ENCODE measurements around the gene AEBP2. TPM values are rescaled to one million over a fixed set of nuclear protein-coding genes. Genes with fewer than 3 reads are reported as not detected.

Gene AEBP2
- total and polyA plus RNA-seq, 9 of the 15 experiments (the other 6 are each of a cell fraction or from before 2014, with no cell fraction given): 5.7 to 43.7 (median 10.3) TPM

- TF ChIP-seq ZNF518B (CRISPR knock-in tag; IDR thresholded peaks at IDR 0.05): no peak
- TF ChIP-seq RBM22 (IDR thresholded peaks at IDR 0.05; ENCODE audit: low read depth, low read length, poor library complexity, severe bottlenecking): no peak
- no peak for TF ChIP-seq RFX1 (IDR thresholded peaks at IDR 0.05)
Measured at GRCh38 chr12:19510461-19510860, 71.2 kb downstream of the AEBP2 start (continued).

DNA sequence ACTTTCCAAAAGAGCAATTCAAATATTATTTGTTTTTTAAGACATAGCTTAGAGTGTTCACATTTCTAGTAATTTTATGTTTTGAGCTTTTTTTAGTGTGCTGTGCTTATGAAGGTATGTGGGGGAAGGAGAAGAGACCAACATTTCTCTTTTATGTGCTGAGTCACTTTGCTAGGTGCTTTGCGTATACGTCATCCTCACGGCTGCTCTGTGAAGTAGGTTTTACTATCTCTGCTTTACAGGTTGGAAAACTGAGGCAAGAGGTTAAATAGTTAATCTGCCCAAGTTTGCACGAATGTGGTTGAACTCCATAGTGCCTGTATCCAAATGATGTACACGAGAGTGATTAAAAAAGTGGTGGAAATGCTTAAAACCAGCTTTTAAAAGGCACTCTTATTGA lies 75.9 kb downstream of the AEBP2 start:
- Histone ChIP-seq H3K9me1 (ENCODE audit: control insufficient read depth, insufficient read depth, low read length) (no peaks in the 10 kb centered on the region), H3K27ac (ENCODE audit: extremely low read depth, low read depth, low read length) (peak overlapping the region; percentile 67), H3K4me1 (replicated peaks in 1 of 2; ENCODE audit: control insufficient read depth in 2 of 2, insufficient read depth in 2 of 2, low read length in 2 of 2) (peaks cover 0 to 14% of the 10 kb centered on the region in 2 experiments; a peak in 2 of 5 replicates), H3K9ac (ENCODE audit: insufficient read depth in 1 of 2, low read depth in 2 of 2, low read length in 2 of 2) (peak overlapping the region in 1 of 2 experiments; percentile 43; a peak in 1 of 4 replicates), H3K27me3 (ENCODE audit: control insufficient read depth in 2 of 2, insufficient read depth in 2 of 2, low read length in 2 of 2) (no peaks in the 10 kb centered on the region), H3K36me3 (ENCODE audit: control insufficient read depth, insufficient read depth, low read length) (peaks cover 33% of the 10 kb centered on the region; the same call in 2 of the 3 replicates), H3K4me3 (no peak overlapping the region), H3K4me2 (ENCODE audit: insufficient read depth, low read length) (peak overlapping the region; percentile 37), H4K20me1 (replicated peaks; ENCODE audit: control insufficient read depth, insufficient read depth, low read length) (no peaks in the 10 kb centered on the region), H3K79me2 (ENCODE audit: control insufficient read depth, insufficient read depth, low read length) (peaks cover 17% of the 10 kb centered on the region), H3K9me3 (replicated peaks; ENCODE audit: control insufficient read depth, insufficient read depth, low read depth, low read length) (no peaks in the 10 kb centered on the region), H2AFZ (ENCODE audit: low read depth, low read length) (0 out of 2 replicates have a peak overlapping the region, but pooled peaks have one; percentile 26)
- intact Hi-C loops (cut with micrococcal nuclease): no loop called here
- FAIRE-seq (peak; percentile 92), DNase-seq (ENCODE audit: extremely low read depth in 1 of 4, low spot score in 3 of 4) (peak; percentile 43 to 67 (median 48)), ATAC-seq (peak; percentile 94)
- BruUV-seq (replicated peaks): no TSS peak
- CTCF ChIA-PET (ENCODE audit: low intra/inter-chr PET ratio): no interaction called here
- 5% methylated on average over 5 of the region's 5 CpGs for WGBS (ENCODE audit: insufficient coverage, low coverage, missing lambda C conversion rate)
- in situ Hi-C loops (cut with MboI): no loop called here
- POLR2A ChIA-PET: interaction anchor here (1.0 kb wide), 2 partner anchors 10 kb away, joined by 3 read pairs; no protein-coding TSS in a partner anchor
- no peak for TF ChIP-seq ATF1 (CRISPR knock-in tag; IDR thresholded peaks at IDR 0.05)
- TF ChIP-seq ATF1 (tag; IDR thresholded peaks at IDR 0.05): 0 out of 2 replicates have a peak, but pooled peaks have one; percentile 27
- TF ChIP-seq NRF1 (conservative IDR thresholded peaks at IDR 0.05 in 1 of 2, IDR thresholded peaks at IDR 0.05 in 1 of 2): 0 out of 4 replicates have a peak, but pooled peaks of 1 of the 2 experiments have one; percentile 21
- TF ChIP-seq C11orf30 (IDR thresholded peaks at IDR 0.05; ENCODE audit: low read depth): peak; percentile 84
- TF ChIP-seq NFE2L1 (tag; IDR thresholded peaks at IDR 0.05; ENCODE audit: borderline replicate concordance, low read depth): peak; percentile 72
- peak; percentile 68 for TF ChIP-seq DPF2 (IDR thresholded peaks at IDR 0.05)
- TF ChIP-seq BACH1 (tag; IDR thresholded peaks at IDR 0.05): peak; percentile 53; the same call in 1 of the 2 replicates
- TF ChIP-seq, protein P1, sequence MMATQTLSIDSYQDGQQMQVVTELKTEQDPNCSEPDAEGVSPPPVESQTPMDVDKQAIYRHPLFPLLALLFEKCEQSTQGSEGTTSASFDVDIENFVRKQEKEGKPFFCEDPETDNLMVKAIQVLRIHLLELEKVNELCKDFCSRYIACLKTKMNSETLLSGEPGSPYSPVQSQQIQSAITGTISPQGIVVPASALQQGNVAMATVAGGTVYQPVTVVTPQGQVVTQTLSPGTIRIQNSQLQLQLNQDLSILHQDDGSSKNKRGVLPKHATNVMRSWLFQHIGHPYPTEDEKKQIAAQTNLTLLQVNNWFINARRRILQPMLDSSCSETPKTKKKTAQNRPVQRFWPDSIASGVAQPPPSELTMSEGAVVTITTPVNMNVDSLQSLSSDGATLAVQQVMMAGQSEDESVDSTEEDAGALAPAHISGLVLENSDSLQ (IDR thresholded peaks at IDR 0.05): no peak
- TF ChIP-seq HNRNPLL (IDR thresholded peaks at IDR 0.05; ENCODE audit: low read depth, low read length, poor library complexity, severe bottlenecking): peak; percentile 34
- TF ChIP-seq ATF7 (IDR thresholded peaks at IDR 0.05): peak; percentile 73
- TF ChIP-seq FOXO4 (CRISPR knock-in tag; IDR thresholded peaks at IDR 0.05): no peak
- no peak for TF ChIP-seq ZKSCAN8 (CRISPR knock-in tag; IDR thresholded peaks at IDR 0.05)
- TF ChIP-seq ARID1B (IDR thresholded peaks at IDR 0.05): peak; percentile 45; the same call in 1 of the 2 replicates
- TF ChIP-seq MAFK (IDR thresholded peaks at IDR 0.05; ENCODE audit: low read length): peak; percentile 69; the same call in 1 of the 2 replicates

All from K562 (cell line).